Measurements from ENCODE around the gene SEPTIN10.

Gene SEPTIN10

DNA sequence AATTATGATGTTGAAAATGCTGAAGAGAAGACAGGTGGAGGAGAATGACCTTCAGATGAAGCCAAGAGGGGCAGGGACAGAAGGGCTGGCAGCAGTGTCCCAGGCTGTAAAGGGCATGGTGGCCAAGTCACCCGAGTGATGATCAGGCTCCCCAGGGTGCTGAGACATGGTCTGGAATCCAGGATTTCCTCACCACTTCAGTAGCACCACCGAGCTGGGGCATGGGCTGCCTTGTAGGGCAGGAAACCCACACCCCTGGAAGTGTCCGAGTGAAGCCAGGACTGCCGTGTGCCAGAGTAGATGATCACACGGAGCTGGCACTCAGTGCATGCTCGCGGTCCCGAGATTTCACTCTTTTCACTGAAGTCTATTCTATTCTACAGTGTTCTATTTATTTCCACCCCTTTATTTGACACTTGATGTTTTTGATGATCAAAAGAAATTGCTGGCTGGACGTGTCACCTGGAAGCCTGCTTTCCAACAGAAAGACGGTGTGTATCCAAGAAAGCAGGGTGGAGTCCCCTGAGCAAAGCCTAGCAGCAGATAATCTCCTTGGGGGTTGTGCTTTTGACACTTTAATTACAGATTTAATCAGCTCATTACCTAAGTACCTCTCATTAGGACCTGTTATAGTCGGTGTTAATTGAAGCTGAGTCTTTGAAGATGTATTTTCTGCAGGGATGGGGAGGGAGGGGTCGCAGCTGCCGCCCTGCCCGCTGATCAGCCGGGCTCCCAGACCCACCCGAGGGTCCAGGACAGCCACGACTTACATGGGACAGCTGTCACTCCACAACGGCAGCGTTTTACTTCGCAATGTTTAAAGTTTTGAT lies 92.3 kb downstream of the SEPTIN10 start:
- DNase-seq (ENCODE audit: low read depth): no peak

DNA sequence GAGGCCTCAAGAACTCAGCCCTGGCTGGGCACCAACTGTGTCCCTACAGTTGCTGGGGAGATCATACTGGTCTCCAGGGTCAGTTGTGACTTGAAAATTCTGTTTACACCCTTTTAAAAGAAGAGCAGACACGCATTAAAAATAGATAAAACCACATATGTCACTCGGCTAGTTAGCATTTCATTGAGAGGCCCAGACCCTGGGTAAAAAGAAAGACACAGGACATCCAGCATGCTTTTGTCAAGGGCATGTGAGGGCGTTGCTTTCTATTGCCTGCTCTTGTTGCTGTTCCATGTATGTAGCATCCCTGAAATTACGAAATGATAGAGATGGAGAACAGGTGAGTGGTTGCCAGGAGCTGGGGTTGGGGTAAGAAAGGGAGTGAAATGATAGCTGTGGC lies 94.3 kb downstream of the SEPTIN10 start:
- DNase-seq (ENCODE audit: low read depth): no peak

DNA sequence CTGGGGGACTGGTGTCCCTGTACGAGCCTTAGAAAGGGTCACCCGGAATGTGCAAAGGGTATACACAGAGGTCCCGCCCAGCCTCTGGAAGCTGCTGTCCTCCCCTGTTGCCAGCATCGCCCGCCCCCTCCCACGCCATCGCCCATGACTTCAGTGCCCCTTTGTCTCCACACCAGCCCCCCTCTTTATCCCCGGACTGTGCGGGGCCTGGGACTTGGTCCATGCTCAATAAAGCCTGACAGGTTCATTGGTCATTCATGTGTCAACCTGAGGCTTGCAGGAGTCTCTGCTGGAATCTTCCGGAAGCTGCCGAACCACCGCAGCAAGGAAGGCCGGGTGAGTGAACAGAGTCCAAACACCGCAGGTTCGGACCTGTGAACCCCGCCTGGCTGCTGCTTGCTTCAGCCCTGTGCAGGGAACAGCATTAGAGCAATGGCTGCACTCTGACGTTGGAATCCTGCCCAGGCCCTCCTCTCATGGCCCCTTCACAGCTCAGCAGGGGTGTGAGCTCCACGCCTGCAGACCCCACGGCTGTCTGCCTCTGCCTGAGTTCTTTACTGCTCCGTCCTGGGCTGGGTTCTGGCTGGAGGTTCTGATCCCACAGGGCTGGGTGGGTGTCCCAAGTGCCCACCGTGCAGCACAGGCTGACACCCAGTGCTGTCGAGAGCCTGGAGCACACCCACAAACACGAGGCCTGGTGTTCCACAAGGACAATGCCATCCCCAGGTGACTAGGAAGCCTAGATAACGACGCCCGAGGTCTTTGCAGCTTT lies 96.5 kb downstream of the SEPTIN10 start:
- DNase-seq (ENCODE audit: low read depth): no peak

DNA sequence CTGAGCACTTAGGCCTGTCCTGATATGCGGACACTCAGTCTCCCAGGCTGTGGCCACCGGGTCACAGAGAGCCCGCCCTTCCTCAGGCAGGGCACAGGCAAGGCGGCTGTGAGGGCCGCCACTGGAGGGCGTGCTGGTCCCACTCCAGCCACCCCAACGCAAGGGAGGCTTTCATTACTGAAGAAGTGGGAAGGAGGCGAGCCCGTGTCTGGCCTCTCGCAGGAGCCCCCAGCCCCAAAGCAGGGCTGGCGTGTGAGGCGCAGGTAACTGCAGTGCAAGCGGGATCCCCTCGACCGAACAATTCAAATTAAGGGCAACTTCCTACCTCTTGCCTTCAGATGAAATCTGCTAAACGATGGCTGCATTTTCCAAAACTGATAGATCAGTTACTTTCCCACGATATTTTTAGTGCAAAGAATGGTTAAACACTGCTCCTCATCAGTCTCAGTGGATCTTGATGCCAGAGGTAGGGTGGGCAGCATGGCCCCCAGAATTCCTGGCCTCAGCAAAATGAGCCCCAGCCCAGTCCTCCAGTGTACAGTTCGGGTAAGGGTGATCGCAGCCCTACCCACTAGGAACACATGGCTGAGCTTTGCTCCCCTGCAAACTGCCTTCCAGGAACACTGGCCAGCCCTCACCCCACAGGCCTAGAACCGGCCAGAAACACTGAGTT lies 97.2 kb downstream of the SEPTIN10 start:
- DNase-seq (ENCODE audit: low read depth): no peak

DNA sequence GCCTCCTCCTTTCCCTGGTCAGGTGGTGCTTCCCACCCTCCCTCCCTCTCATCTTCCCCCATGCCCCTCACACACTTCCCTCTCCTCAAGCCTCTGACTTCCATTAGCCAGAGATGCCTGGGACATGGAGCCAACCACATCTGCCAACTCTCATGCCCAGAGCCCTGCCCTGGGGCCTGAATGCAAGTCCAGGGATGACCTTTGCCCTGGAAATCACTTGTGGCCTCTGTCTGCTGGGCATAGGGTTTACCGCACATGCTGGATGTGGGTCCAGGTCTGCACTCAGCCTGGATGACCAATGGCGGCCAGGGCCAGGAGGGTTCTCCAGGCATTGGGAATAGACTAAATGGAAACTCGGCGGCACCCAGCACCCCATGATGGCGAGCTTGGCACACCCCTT lies 98.9 kb downstream of the SEPTIN10 start:
- no peak for DNase-seq (ENCODE audit: low read depth)

DNA sequence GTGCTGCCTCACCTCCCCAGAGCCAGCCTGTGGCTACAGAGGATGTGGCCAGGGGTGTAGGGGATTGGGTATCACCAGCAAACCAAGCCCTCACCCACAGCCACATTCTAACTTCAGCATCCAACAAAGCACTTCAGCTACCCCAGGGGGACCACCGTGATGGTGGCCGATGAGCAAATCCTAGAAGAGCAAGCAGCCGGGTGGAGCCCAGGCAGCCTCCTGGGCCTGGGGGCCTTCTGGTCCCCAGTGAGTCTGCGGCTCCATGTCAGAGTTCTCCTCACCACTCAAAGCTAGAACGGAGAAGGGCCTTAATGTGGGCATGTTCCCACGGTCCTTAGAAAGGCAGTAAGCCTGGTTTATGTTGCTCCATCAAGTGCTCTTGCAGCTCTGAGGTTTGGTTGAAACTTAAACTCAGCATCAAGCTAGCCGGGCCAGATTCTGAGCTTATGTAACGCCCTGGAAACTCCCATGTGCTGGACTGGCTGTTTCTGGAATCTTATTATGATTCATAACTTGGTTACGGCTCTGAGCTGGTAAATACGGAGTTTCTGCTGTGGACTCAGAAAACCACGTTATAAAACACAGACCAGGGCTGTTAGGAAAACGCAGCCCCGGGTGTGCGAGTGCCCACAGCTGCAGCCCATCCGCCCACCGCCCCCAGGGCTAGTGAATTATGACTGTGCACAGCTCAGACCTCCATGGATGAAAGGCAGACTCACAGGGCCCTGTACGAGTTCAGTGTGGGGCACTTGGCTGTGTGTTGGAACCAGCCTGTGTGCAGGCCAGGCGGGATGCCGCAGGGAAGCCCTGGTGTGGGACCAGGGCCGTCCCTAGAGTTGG lies 99.8 kb downstream of the SEPTIN10 start:
- DNase-seq (ENCODE audit: low read depth): peak; percentile 95

DNA sequence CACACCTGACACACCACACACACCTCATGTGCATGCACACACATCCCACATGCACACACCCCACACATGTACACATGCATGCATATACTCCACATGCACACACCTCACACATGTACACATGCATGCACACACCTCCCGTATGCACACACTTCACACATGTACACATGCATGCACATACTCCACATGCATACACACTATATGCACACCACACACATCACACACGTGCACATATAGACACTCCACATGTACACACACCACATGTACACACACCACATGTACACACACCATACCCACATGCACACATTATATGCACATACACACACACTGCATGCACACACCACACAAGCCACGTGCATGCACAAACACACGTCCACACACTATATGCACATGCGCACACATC lies 100.5 kb downstream of the SEPTIN10 start:
- no peak for DNase-seq (ENCODE audit: low read depth)

DNA sequence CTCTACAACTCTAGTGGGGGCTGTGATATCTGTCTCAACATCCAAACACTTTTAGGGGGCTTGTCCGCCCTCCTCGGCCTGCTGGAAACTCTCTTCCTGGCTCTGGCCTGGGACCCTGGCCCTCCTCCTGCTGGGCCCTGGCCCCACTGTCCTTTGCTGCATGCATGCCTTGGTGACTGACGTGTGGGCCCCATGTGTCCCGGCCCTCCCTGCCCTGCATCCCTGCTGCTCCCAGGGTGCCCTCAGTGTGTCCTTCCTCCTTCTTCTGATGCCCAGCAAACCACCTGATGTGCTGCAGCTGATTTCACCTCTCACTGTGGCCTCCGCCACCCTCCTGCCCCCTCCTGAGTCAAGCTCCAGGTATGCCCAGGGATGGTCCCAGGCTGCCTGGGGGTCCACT lies 101.7 kb downstream of the SEPTIN10 start:
- DNase-seq (ENCODE audit: low read depth): no peak

DNA sequence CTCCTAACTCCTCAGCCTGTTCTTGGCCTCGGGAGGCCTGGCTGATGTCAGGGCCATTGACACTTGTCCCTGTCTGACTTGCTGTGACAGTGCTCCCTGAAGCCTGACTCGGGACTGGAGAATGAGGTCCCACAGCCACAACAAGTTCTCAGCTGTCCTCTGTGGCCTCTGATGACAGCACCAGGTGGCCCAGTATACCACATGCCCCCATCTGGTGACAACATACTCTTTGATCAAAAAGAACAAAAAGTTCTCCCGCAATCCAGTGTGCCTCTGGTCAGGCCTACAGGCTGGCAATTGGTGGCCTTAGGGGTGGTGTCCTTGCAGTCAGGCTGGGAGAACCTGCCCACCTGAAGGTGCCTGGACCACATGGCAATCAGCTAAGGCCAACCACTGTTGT lies 102.6 kb downstream of the SEPTIN10 start:
- no peak for DNase-seq (ENCODE audit: low read depth)

DNA sequence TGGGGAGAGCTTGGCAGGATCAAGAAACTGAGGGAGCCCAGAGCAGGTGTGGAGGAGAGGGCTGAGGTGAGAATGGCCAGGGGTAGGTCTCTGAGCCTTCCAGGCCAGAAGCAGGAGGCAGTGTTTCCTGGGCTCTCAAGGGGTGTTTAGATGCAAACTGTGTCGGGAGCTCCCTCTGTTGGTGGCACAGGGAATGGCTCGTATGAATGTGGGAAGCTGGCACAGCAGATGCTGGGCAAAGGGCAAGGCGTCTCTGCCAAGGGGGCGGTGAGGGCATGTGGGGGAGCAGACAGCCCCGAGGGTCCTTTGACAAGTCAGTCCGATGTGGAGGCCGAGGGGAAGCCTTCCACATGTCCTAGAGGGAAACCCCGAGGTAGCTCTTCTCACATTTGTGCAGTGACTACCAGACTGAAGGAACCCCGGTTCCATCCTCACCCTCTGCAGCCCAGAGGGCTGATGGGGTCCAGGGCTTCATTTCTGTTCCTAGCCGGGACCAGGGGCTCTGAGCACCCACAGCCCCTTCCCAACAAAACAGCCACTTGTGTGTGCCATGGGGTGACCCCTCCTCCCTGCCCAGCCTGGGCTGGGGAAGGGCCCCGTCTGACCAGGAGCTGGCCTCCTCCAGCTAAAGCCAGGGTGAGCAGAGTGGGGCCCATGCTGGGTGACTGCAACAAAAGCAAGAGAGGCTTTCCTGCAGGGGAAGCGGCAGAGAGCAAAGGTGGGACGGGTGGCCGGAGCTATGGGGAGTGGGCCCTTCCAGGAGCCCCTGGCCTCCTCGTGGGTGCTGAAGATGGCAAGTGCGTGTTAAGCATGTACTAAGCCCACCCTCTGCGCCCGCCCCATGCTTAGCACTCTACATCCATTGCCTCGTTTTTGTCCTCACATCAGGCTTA lies 103.4 kb downstream of the SEPTIN10 start:
- peak; percentile 54 for DNase-seq (ENCODE audit: low read depth)

DNA sequence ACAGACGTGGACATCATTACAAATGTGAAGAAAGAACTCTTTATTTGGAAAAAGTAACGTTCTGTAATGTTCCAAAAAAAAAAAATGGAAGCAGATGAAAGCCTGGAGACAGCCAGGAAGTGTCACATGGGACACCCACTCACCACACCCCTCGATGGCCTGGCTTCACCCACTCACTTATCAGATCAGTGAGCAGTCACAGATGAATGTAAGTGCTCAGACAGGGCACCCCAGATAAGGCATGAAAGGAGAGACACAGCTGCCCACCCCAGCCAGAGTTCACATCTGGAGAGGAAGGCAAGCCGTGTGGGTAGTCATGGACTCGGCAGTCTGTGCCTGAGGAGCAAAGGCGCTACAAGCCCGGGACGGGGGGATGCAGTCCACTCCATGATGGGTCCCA lies 105.2 kb downstream of the SEPTIN10 start:
- no peak for DNase-seq (ENCODE audit: low read depth)

DNA sequence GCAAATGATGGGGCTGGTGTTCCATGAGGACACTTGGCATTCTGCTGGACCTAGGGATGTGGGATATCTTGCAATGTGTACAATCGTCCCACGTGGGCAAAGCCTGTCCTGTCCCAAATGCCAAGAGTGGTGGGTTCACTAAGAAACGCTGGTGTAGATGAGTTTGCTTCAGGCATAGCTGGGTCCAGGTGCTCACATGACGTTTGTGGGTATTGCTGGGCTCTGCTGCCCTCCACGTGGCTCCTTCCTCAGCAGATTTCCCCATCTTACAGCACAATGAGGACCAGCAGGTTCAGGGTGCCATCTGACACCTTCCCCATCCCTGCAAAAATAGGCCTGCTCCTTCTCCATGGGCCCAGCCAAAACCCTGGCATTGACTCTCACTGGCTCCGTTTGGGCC lies 105.9 kb downstream of the SEPTIN10 start:
- no peak for DNase-seq (ENCODE audit: low read depth)

DNA sequence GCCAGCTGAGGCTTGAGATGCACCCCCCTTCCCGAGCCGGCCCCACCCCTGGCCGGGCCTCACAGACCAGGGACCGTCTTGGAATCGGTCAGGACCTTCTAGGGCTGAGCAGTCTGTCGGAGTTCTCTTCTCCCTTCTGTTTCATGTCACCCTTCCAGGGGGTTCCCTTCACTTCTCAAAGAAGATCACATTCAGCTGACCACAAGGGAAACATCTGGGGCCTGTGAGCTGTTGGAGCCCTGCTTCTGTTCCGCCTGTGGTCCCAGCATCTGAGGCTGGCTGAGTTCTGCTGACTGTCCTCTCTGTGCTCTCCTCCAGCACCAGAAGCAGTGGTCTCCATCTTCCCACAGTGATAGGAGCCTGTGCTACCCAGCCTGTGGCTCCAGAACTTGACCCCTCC lies 106.5 kb downstream of the SEPTIN10 start:
- DNase-seq (ENCODE audit: low read depth): no peak

DNA sequence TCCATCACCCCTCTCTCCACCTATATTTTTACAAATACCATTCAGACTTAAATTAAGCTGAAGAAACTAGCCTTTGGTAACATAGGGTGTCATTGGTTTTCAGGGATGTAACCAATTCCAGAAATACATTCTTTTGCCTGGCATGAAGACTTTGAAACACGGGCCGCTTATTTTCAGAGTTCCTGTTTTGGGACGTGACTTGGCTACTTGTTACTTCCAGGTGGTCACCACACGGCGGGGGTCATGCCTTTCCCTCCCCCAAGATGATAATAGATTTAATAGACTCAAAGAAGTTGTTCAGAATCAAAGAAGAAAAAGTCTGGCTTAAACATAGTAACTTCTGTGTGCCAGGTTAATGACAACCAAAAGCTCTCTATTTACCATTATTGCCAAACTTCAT lies 110.6 kb downstream of the SEPTIN10 start:
- no peak for DNase-seq (ENCODE audit: low read depth)

DNA sequence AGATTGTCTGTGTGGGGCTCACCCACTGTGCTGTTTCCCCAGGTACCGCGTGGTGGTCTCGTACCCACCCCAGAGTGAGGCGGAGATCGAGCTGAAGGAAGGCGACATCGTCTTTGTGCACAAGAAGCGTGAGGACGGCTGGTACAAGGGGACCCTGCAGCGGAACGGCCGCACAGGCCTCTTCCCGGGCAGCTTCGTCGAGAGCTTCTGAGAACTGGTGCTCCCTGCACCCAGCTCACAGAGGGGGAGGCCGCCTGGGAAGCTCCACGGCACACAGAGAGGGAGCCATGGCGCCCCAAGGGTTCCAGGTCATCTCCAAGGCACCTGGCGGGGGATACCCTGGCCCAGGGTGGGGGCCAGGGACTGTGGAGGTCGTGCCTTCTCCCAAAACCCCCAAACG lies 112.3 kb downstream of the SEPTIN10 start:
- no peak for DNase-seq (ENCODE audit: low read depth)

DNA sequence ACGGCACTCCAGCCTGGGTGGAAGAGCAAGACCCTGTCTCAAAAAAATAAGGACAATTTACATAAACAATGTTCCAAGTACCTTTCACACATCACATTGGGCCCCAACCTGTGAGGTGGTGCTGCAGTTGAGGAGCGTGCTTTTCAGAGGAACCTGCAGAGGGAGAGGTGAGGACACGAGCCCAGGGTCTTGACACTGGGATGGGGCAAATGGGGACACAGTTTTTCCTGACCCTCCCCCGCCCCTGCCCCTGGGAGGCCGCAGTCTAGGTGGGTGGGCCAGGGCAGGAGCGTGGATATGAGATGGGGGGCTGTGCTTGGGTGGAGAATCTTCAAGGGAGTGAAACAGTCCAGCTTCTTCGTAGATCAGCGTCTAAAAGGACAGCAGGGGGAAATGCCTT lies 112.9 kb downstream of the SEPTIN10 start:
- no peak for DNase-seq (ENCODE audit: low read depth)

DNA sequence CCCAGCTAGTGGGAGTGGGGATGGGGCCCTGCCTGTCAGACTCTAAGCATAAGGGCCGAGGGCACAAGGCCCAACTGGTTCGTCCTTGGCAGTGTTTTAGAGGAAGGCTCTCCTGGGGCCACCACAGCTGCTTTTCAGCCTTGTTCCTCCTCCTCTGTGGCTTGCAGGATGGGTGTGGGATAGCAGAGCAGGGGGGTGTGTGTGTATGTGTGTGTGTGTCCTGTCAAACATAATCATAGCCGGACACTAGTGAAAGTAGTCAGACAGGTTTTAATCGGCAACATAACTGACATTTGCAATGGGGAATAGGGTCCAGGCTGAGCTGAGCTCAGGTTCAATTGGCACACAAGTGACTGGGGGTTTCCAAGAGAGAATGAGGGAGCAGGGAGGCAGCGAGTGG lies 114.2 kb downstream of the SEPTIN10 start:
- no peak for DNase-seq (ENCODE audit: low read depth)

DNA sequence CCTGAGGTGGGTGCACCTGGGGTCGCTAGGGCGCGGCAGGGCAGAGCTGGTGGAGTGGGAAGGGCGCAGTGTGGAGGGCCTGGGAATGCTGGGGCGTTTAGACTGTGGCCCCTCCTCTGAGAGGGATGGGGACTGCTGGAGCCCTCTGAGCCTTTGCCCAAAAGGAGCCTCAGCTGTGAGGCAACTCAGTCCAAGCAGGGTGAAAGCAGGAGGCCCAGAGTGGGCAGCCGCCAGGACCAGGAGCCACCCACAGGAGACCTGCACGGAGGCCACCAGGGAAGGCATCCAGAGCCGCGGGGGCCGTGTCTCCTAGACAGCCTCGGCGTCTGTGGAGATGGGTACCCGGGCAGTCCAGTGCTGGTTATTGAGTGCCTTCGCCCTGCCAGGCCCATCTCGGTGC lies 114.9 kb downstream of the SEPTIN10 start:
- no peak for DNase-seq (ENCODE audit: low read depth)

DNA sequence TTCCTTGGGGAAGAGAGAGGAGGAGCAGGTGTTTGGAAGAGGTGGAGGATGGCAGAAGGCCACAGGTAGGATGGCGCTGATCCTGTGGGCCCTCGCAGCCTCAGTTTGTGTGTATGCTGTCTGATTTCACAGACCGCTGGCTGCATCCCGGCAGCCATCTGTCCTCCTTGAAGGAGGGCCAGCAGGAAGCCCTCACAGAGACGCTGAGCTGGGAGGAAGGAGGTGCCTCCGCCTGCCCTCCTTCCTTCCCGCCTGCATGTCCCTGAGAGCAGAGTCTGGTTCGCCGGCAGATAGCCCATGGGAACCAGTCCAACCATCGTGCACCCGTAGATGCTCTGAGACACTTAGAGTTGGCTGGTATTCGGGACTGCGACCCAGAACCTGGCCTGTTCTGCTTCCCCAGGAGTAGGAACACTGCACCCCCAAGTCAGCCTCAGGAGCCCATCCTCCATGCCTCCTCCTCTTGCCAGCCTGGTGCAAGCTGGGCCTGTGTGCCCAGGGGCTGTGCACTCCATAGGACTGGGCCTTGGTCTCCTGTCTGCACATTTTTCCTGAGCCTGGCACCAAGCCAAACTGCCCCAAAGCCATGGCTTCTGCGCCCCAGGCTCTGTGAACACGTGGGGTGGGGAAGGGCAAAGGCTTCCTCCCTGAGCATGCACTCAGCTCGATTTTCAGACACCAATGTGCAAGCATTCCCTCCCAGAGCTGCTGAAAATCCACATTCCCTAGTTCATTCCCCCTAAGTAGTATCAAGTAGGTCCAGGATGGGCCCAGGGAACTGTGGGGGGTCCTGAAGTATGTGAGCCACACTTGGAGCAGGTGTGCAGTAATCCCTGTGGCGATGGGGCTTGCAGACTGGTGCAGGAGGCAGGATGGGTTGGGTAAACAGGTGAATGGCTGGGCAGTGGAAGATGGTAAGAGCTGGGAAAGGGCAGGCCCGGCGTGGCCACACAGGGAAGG lies 115.6 kb downstream of the SEPTIN10 start:
- DNase-seq (ENCODE audit: low read depth): no peak

DNA sequence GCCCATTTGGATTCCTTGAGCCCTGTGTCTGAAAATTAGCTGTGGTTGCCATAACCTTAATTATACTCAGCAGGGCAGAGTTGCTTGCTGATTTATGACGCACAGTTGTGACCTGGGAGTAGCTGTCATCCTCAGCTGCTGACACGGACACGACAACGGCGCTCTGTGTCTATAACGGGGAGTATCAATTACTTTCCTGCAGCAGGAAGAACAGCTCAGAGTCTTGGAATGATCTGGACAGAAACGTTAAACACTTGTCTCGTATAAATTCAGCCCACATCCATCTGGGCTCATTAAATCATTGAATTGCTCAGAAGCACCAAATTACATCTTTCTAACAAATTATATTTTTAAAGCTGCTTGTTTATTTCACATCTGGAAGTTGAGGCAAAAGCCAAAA lies 116.3 kb downstream of the SEPTIN10 start:
- DNase-seq (ENCODE audit: low read depth): no peak

All from stromal cell of bone marrow (primary cell).